Ramos (cell line): ENCODE results near the gene SPATA6.
"Not testable (repeated sequence)": the region's sequence is repeated elsewhere in the genome, so short reads cannot be mapped to it uniquely, and the experiment has no call there.

ENCODE experiments used
- in situ Hi-C: fragments of 300-500 bp; cut with MboI; formaldehyde crosslinking; loops from one replicate; pipeline ENCODE4 v1.14.3; 2022; ENCODE audit warnings: low sequenced_read_pairs; ENCODE audit not compliant: unreplicated experiment

Gene SPATA6

GRCh38 chr1:48471691-48472576 is at the start of gene SPATA6:
Gene SPATA6 (minus strand): TSS chr1:48472204. CDS start chr1:48472008, 196 bp downstream.
- in situ Hi-C loops = no loop called here

GRCh38 chr1:48519896-48520295 is 47.9 kb upstream of the SPATA6 start:
- in situ Hi-C loops = not testable (repeated sequence)

- in situ Hi-C loops = no loop called here
Observed at GRCh38 chr1:48506870-48507269, 34.9 kb upstream of the SPATA6 start.

DNA sequence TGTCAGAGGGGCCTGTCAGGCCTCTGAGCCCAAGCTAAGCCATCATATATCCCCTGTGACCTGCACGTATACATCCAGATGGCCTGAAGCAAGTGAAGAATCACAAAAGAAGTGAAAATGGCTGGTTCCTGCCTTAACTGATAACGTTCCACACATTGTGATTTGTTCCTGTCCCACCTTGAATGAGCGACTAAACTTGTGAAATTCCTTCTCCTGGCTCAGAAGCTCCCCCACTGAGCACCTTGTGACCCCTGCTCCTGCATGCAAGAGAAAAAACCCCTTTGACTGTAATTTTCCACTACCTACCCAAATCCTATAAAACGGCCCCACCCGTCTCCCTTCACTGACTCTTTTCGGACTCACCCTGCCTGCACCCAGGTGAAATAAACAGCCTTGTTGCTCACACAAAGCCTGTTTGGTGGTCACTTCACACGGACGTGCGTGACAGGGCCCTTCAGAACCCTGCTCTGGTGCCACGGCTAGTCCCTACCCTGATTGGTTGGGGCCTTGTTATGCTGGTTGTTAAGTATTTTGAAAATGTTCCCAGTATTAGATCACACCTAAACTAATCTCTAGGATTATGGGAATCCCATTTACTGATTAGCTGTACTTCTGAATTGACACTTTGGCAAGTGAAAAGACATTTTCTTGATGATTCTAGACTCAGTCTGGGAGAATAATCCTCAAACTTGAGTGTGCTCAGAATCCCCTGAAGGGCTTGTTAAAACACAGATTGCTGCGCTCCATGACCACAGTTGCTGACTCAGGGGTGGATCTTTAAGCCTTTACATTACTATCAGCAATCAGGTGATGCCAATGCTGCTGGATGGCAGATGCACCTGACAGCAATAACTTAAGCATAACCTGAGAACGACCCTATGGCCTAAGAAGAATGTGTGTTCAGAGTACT is 28.8 kb upstream of the SPATA6 start:
- in situ Hi-C loops = no loop called here

DNA sequence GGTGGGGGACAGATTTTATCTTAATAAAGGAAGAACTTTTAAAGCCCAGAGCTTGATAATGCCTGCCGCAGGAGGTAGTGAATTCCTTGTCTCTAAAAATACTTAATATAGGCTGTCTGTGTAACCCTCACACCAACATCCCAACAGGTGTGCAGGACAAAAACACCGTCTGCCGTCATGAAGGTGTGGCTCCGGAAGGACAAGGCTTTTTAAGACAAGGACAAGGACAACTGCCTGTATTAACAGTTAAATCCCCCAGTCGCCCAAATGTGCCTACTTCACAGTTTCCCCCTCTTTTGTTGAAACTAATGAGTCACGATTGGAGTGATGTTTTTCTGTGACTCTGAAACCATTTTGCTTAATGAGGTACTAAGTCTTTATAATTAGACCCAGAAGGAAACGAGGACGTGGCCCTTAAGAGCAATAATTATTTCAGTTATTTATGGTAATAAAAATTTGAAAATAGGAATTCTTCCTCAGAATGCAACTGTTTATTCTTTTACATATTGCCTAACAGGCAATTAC is 27.3 kb upstream of the SPATA6 start:
- in situ Hi-C loops = loop anchor here (25.0 kb wide), 1 partner anchor 387 kb away; no protein-coding TSS in a partner anchor

- in situ Hi-C loops = loop anchor here (25.0 kb wide), 1 partner anchor 386 kb away; no protein-coding TSS in a partner anchor
Observed at GRCh38 chr1:48498096-48498791, 26.2 kb upstream of the SPATA6 start.

GRCh38 chr1:48495911-48496310 is 23.9 kb upstream of the SPATA6 start:
- in situ Hi-C loops = loop anchor here (25.0 kb wide), 1 partner anchor 384 kb away; no protein-coding TSS in a partner anchor

DNA sequence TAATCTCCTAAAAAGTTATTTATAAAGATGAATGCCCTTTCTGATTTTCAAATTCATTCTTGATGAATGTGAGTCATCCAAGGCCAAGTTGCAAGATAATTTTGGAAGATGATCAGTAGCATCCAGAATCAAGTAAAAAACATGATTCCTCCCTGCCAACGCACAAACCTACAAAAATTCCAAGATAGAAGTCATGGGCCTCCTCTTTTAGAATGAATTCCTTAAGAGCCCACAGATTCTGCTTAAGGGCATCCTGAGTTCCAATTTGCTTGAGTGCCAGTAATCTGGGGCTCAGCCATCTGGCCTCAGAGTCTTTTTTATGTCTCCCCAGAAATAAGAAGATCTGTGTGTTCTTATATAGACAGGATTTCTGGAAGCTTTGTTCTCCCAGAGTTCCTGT is 23.2 kb upstream of the SPATA6 start:
- in situ Hi-C loops = loop anchor here (25.0 kb wide), 1 partner anchor 383 kb away; no protein-coding TSS in a partner anchor

GRCh38 chr1:48493970-48494769 is 22.2 kb upstream of the SPATA6 start:
- in situ Hi-C loops = loop anchor here (25.0 kb wide), 1 partner anchor 382 kb away; no protein-coding TSS in a partner anchor

GRCh38 chr1:48493041-48493440 is 21.0 kb upstream of the SPATA6 start:
- in situ Hi-C loops = loop anchor here (25.0 kb wide), 1 partner anchor 381 kb away; no protein-coding TSS in a partner anchor

DNA sequence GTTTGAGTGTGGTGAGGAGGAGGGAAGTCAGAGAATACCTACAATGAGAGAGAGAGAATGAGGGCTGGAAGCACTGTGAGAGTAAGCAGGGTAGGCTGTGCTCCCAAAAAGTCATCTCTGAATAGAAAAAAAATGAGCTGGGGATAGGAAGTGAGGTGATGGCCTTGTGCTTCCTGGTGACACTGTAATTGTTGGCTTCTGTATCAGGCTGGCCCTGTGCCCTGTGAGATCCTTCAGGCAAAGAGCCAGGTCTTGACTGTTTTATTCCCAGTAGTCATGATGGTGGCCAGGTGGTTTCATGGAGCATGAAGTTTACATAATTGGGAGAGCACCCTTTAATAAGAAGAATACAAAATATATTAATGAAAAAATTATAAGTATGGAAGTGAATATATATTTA is 20.4 kb upstream of the SPATA6 start:
- in situ Hi-C loops = loop anchor here (25.0 kb wide), 1 partner anchor 380 kb away; no protein-coding TSS in a partner anchor

GRCh38 chr1:48488721-48489120 is 16.7 kb upstream of the SPATA6 start:
- in situ Hi-C loops = loop anchor here (25.0 kb wide), 1 partner anchor 376 kb away; no protein-coding TSS in a partner anchor

GRCh38 chr1:48480504-48480903 is 8.5 kb upstream of the SPATA6 start:
- in situ Hi-C loops = loop anchor here (25.0 kb wide), 1 partner anchor 368 kb away; no protein-coding TSS in a partner anchor

DNA sequence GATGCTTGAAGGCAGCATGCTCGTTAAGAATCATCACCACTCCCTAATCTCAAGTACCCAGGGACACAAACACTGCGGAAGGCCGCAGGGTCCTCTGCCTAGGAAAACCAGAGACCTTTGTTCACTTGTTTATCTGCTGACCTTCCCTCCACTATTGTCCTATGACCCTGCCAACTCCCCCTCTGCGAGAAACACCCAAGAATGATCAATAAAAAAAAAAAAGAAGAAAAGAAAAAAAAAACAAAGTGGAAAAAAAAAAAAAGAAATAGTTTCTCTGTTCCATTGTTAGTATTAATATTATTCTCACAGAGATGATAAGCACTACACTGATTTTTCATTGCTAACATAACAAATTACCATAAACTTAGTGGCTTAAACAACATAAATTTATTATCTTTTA is 8.0 kb upstream of the SPATA6 start:
- in situ Hi-C loops = loop anchor here (25.0 kb wide), 1 partner anchor 368 kb away; no protein-coding TSS in a partner anchor

DNA sequence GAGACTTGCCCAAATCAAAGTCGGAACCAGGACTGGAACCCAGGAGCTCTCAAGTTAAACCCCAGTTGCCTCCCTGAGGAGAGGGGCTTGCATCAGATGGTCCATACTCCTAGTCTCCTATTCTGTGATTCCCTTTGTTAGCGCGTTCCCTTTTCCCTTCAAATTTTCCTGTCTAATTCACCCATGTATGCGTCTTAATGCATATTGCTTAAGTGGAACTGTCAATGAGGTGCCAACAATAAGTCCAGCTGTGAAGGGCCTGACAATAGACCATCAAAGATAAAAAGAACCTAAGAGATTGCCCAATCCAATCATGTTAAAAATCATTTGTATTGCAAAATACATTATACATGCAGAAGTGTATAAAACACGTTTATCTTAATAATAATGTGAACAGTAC is 634 bp upstream of the SPATA6 start:
- in situ Hi-C loops = no loop called here

DNA sequence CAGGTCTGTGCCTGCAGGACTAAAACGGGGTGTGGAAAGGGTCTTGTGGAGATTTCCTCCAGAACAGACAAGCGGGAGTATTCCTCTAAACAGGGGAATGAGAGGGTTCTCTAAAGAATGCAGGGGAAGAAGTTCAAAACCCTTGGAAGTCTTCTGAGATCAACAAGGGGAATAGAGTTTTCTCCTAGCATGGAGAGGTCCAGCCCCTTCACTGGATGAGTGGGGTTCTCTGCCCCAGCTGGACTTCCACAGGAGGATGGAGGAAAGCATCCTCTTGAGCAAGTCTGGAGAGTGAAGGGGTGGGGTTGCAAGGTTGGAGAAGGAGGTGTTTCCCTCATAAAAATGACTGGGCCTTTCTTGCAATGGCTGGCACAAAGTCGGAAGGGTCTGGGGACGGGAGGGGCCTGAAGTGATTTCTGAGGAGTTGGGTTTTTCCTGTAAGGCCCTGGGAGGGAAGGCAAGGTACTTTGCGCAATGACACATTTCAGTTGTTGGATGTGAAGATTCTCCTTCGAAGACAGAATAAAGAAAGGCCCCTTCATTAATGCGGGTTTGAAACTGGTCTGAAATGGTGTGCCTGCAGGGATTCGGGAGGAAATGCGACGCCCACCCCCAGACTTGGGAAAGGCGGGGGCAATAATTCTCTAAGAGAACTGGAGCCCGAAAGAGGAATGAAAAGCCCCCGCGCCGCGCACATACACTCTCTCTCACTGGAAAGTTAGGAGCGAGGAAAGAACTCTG is 884 bp downstream of the SPATA6 start:
- in situ Hi-C loops = no loop called here

GRCh38 chr1:48470481-48470855 is 1.5 kb downstream of the SPATA6 start:
- in situ Hi-C loops = no loop called here
